Endothelial cell of umbilical vein (primary cell): ENCODE results near the gene ABCC11. TPM values are rescaled to one million over a fixed set of nuclear protein-coding genes. Genes with fewer than 3 reads are reported as not detected.

ENCODE experiments used
- BruUV-seq: library from RNA; stranded (reverse); fragments of 400-500 nt; replicated peaks from 2 replicates; lab custom pipeline; 2021; lab: Mats Ljungman, UMichigan
- CTCF ChIA-PET: fragments of 300-600, 350-600 bp; sonication (Branson Sonifier 250); formaldehyde crosslinking; loops from one replicate; lab custom pipeline; 2021; ENCODE audit warnings: antibody characterized with exemption, inconsistent platforms; lab: Charles Lee
- POLR2A ChIA-PET: fragments of 300-600, 350-600 bp; sonication (Branson Sonifier 250); formaldehyde crosslinking; loops from one replicate; lab custom pipeline; 2021; ENCODE audit warnings: antibody characterized with exemption, inconsistent platforms; lab: Charles Lee
- DNase-seq: peaks from one replicate; pipeline ENCODE4 v3.0.0-alpha.2; 2011; ENCODE audit warnings: low read depth, low spot score
- FAIRE-seq: peaks from 2 replicates; lab custom pipeline; 2011; peaks lifted over from hg19 to GRCh38; lab: Jason Lieb, UNC
- H2AFZ ChIP-seq: 2 replicates; pipeline ENCODE4 v1.6.0; 2012; ENCODE audit warnings: low read depth, low read length, control low read depth, inconsistent platforms
- H3K27ac ChIP-seq: 2 replicates; pipeline ENCODE4 v1.5.1; 2011; ENCODE audit warnings: low read depth, mild to moderate bottlenecking, control low read depth, low read length, moderate library complexity; ENCODE audit not compliant: insufficient read depth
- H3K27me3 ChIP-seq, 2 experiments: 2 replicates each; pipeline versions ENCODE4 v1.6.0 to v1.6.1; 2011; ENCODE audit warnings: low read length in 2 of 2, mixed read lengths in 1 of 2; ENCODE audit not compliant: control insufficient read depth in 2 of 2, insufficient read depth in 2 of 2
- H3K36me3 ChIP-seq, 2 experiments: 2 replicates in 1 of 2; 3 replicates in 1 of 2; pipeline ENCODE4 v1.5.1; 2011; ENCODE audit warnings: low read length in 2 of 2, mild to moderate bottlenecking in 1 of 2, moderate library complexity in 1 of 2; ENCODE audit not compliant: control insufficient read depth in 2 of 2, insufficient read depth in 2 of 2; ENCODE audit errors: extremely low read depth in 1 of 2
- H3K4me1 ChIP-seq: 3 replicates; pipeline ENCODE4 v1.5.1; 2011; ENCODE audit warnings: mild to moderate bottlenecking, low read length; ENCODE audit not compliant: control insufficient read depth, insufficient read depth; ENCODE audit errors: extremely low read depth
- H3K4me2 ChIP-seq: 2 replicates; pipeline ENCODE4 v1.6.1; 2011; ENCODE audit warnings: low read length, control low read depth, mixed read lengths; ENCODE audit not compliant: insufficient read depth
- H3K4me3 ChIP-seq, 3 experiments: fragments of 200-600 bp in 1 of 3; sonication (generic), shearing (Covaris generic) in 1 of 3; replicated peaks in 1 of 3; 2 replicates each; pipeline ENCODE4 v1.5.1; 2011 to 2016; ENCODE audit warnings: control low read depth in 3 of 3, low read length in 3 of 3, mild to moderate bottlenecking in 2 of 3, inconsistent platforms in 1 of 3, low read depth in 1 of 3, moderate library complexity in 1 of 3; ENCODE audit not compliant: insufficient read depth in 1 of 3
- H3K79me2 ChIP-seq: 2 replicates; pipeline ENCODE4 v1.6.0; 2012; ENCODE audit warnings: low read length, inconsistent platforms; ENCODE audit not compliant: control insufficient read depth, insufficient read depth
- H3K9ac ChIP-seq: replicated peaks from 2 replicates; pipeline ENCODE3; 2011; ENCODE audit warnings: low read length, control low read depth; ENCODE audit not compliant: insufficient read depth; ENCODE audit errors: extremely low read depth
- H3K9me1 ChIP-seq: replicated peaks from 3 replicates; pipeline ENCODE4 v1.6.0; 2011; ENCODE audit warnings: mild to moderate bottlenecking, low read length; ENCODE audit not compliant: control insufficient read depth, insufficient read depth; ENCODE audit errors: extremely low read depth
- H3K9me3 ChIP-seq: replicated peaks from 2 replicates; pipeline ENCODE4 v1.5.1; 2012; ENCODE audit warnings: low read length, inconsistent platforms; ENCODE audit not compliant: control insufficient read depth, insufficient read depth
- H4K20me1 ChIP-seq: replicated peaks from 2 replicates; pipeline ENCODE3; 2011; ENCODE audit warnings: mild to moderate bottlenecking, low read length; ENCODE audit not compliant: control insufficient read depth, insufficient read depth; ENCODE audit errors: extremely low read depth
- CTCF ChIP-seq, 2 donors: IDR thresholded peaks; 1 replicate in 1 of 2; 2 replicates in 1 of 2; pipeline ENCODE4 v1.5.1; 2011; ENCODE audit warnings: low read length in 2 of 2, mild to moderate bottlenecking in 2 of 2, moderate library complexity in 2 of 2, control low read depth in 1 of 2, inconsistent platforms in 1 of 2, low read depth in 1 of 2; ENCODE audit not compliant: insufficient read depth in 1 of 2; ENCODE audit errors: extremely low read depth in 1 of 2
- EZH2 ChIP-seq: IDR thresholded peaks from 2 replicates; pipeline ENCODE4 v1.6.1; 2012; ENCODE audit warnings: borderline replicate concordance, low read depth, mild to moderate bottlenecking, moderate library complexity, low read length, inconsistent platforms; ENCODE audit not compliant: severe bottlenecking
- FOS ChIP-seq: IDR thresholded peaks from 2 replicates; pipeline ENCODE4 v1.6.1; 2011; ENCODE audit warnings: mild to moderate bottlenecking, low read length, moderate library complexity, borderline replicate concordance; ENCODE audit not compliant: insufficient read depth
- GATA2 ChIP-seq: IDR thresholded peaks from 2 replicates; pipeline ENCODE4 v1.7.0; 2011; ENCODE audit warnings: low read depth, mild to moderate bottlenecking, moderate library complexity, mixed read lengths, low read length; ENCODE audit not compliant: insufficient read length, insufficient read depth
- JUN ChIP-seq: IDR thresholded peaks from 2 replicates; pipeline ENCODE4 v1.6.1; 2011; ENCODE audit warnings: borderline replicate concordance, low read depth; ENCODE audit not compliant: insufficient read length, insufficient read depth
- MAX ChIP-seq: IDR thresholded peaks from 2 replicates; pipeline ENCODE4 v1.6.1; 2011; ENCODE audit not compliant: insufficient read depth, insufficient read length
- MYC ChIP-seq: IDR thresholded peaks from one replicate; pipeline ENCODE4 v1.6.1; 2011; ENCODE audit warnings: mild to moderate bottlenecking, low read depth, low read length
- POLR2A ChIP-seq: IDR thresholded peaks from 2 replicates; pipeline ENCODE4 v1.6.1; 2012; ENCODE audit warnings: low read depth, mild to moderate bottlenecking, control low read depth, low read length
- POLR2AphosphoS5 ChIP-seq: IDR thresholded peaks from 2 replicates; pipeline ENCODE4 v1.6.1; 2012; ENCODE audit warnings: low read depth, mild to moderate bottlenecking, control low read depth, low read length, moderate library complexity; ENCODE audit not compliant: insufficient read depth
- dilution Hi-C: fragments of 300-500 bp; cut with MboI; formaldehyde crosslinking; loops from one replicate; pipeline ENCODE4 v1.15.0; 2019; ENCODE audit warnings: low sequenced_read_pairs; ENCODE audit not compliant: extremely low pct_ligation_motif_present
- intact Hi-C: fragments of 100-400 bp; cut with micrococcal nuclease; formaldehyde crosslinking; loops from one replicate; pipeline ENCODE4 v1.10.0; 2022
- polyA plus RNA-seq, 4 experiments: library from polyadenylated mRNA; depleted of rRNA in 3 of 4; stranded (reverse) in 3 of 4; unstranded in 1 of 4; fragments of >200 nt; gene quantifications; 2 replicates each; pipeline versions ENCODE4 v1.2.1 to v1.2.3, GENCODE V29; 2011 to 2012; ENCODE audit warnings: missing spikeins in 1 of 4
- total RNA-seq: library from RNA; stranded (reverse); gene quantifications from 2 replicates; pipeline ENCODE4 v1.2.3, GENCODE V29; 2021

The ABCC11 gene
- total and polyA plus RNA-seq, 2 donors (not counting 3 experiments of a cell fraction or from before 2014, with no cell fraction given) = 0.08 TPM; not detected in 1

GRCh38 chr16:48223490-48223889 lies 23.8 kb downstream of the ABCC11 start:
- no peaks in the 10 kb centered on the region for H3K4me1 ChIP-seq
- DNase-seq (no peak), FAIRE-seq (no peak)
- H3K27me3 ChIP-seq = no peaks in the 10 kb centered on the region
- no peaks in the 10 kb centered on the region for H3K79me2 ChIP-seq
- H3K9me3 ChIP-seq = no peaks in the 10 kb centered on the region
- ChIA-PET CTCF (no interaction called here), POLR2A (interaction anchor here (0.6 kb wide), 1 partner anchor 31 kb away, joined by 6 read pairs; no protein-coding TSS in a partner anchor)
- no peaks in the 10 kb centered on the region for H4K20me1 ChIP-seq
- TF ChIP-seq MAX (no peak), JUN (no peak), CTCF (IDR thresholded peaks at IDR 0.05; ENCODE audit: extremely low read depth in 1 of 2, insufficient read depth in 1 of 2, low read depth in 1 of 2, low read length in 2 of 2) (no peak), EZH2 (no peak)
- H2AFZ ChIP-seq = no peak overlapping the region
- no peak overlapping the region for H3K4me3 ChIP-seq
- intact Hi-C loops = no loop called here
- H3K9me1 ChIP-seq = no peaks in the 10 kb centered on the region
- no peak overlapping the region for H3K27ac ChIP-seq
- no peak overlapping the region for H3K9ac ChIP-seq
- dilution Hi-C loops = no loop called here
- H3K4me2 ChIP-seq = no peak overlapping the region
- BruUV-seq = no TSS peak
- H3K36me3 ChIP-seq = no peaks in the 10 kb centered on the region

- H3K27me3 ChIP-seq = peaks cover 0 to 2% of the 10 kb centered on the region in 2 experiments
- no peaks in the 10 kb centered on the region for H3K9me3 ChIP-seq
- no peak for DNase-seq
- H3K4me2 ChIP-seq = no peak overlapping the region
- H4K20me1 ChIP-seq = no peaks in the 10 kb centered on the region
- no peaks in the 10 kb centered on the region for H3K9me1 ChIP-seq
- H2AFZ ChIP-seq = no peak overlapping the region
- H3K79me2 ChIP-seq = no peaks in the 10 kb centered on the region
- H3K9ac ChIP-seq = no peak overlapping the region
- ChIA-PET CTCF (no interaction called here), POLR2A (no interaction called here)
- H3K36me3 ChIP-seq = no peaks in the 10 kb centered on the region
- no peak for TF ChIP-seq FOS
- no peak for TF ChIP-seq JUN
- no peak for TF ChIP-seq POLR2A
- no peak for TF ChIP-seq CTCF (IDR thresholded peaks at IDR 0.05; ENCODE audit: extremely low read depth in 1 of 2, insufficient read depth in 1 of 2, low read depth in 1 of 2, low read length in 2 of 2)
- TF ChIP-seq MYC = no peak
- no peak for TF ChIP-seq EZH2
- TF ChIP-seq MAX = no peak
- no peak for TF ChIP-seq POLR2AphosphoS5
- no peak for TF ChIP-seq GATA2
- intact Hi-C loops (no loop called here), dilution Hi-C loops (no loop called here)
- FAIRE-seq = no peak
- BruUV-seq = no TSS peak
- no peak overlapping the region for H3K4me3 ChIP-seq
- no peaks in the 10 kb centered on the region for H3K4me1 ChIP-seq
- no peak overlapping the region for H3K27ac ChIP-seq
Measured at GRCh38 chr16:48220891-48221290, 26.4 kb downstream of the ABCC11 start.
